ENCODE results near the gene PGLYRP4. TPM values are rescaled to one million over a fixed set of nuclear protein-coding genes. Genes with fewer than 3 reads are reported as not detected.

The PGLYRP4 gene
- total and polyA plus RNA-seq, 2 donors (not counting 1 experiment from before 2014, with no cell fraction given): not detected

GRCh38 chr1:153307221-153307600 lies 41.4 kb downstream of the PGLYRP4 start:
- CTCF ChIA-PET: interaction anchor here (0.7 kb wide), 1 partner anchor 9 kb away, joined by 3 read pairs; no protein-coding TSS in a partner anchor
- WGBS (ENCODE audit: insufficient coverage): 90% methylated on average over 10 of the region's 10 CpGs
- Mint-ChIP-seq H3K27me3 (peaks cover 34% of the 10 kb centered on the region), H3K4me1 (no peaks in the 10 kb centered on the region), H3K9me3 (ENCODE audit: insufficient read depth) (no peaks in the 10 kb centered on the region), H3K4me3 (no peak overlapping the region), H3K27ac (no peak overlapping the region)
- Histone ChIP-seq H3K4me2 (replicated peaks; ENCODE audit: low read depth, low read length, poor library complexity, severe bottlenecking) (no peak overlapping the region), H3K27me3 (replicated peaks in 1 of 4; ENCODE audit: control extremely low read depth in 1 of 4, control insufficient read depth in 3 of 4, insufficient read depth in 4 of 4, low read length in 3 of 4) (no peaks in the 10 kb centered on the region), H3K4me1 (ENCODE audit: control insufficient read depth in 2 of 2, insufficient read depth in 2 of 2, low read length in 2 of 2) (no peaks in the 10 kb centered on the region), H3K9ac (ENCODE audit: low read length) (no peak overlapping the region), H4K20me1 (ENCODE audit: control insufficient read depth, insufficient read depth, low read length, poor library complexity, severe bottlenecking) (no peaks in the 10 kb centered on the region), H2AFZ (ENCODE audit: insufficient read depth, low read depth, low read length, poor library complexity, severe bottlenecking) (no peak overlapping the region), H3K27ac (ENCODE audit: low read length in 2 of 2) (no peak overlapping the region), H3K36me3 (replicated peaks in 1 of 2; ENCODE audit: control extremely low read depth in 1 of 2, control insufficient read depth in 1 of 2, extremely low read depth in 1 of 2, insufficient read depth in 2 of 2, low read length in 1 of 2) (no peaks in the 10 kb centered on the region), H3K9me3 (ENCODE audit: control extremely low read depth in 1 of 3, control insufficient read depth in 2 of 3, insufficient read depth in 1 of 3, low read length in 2 of 3) (no peaks in the 10 kb centered on the region), H3K4me3 (ENCODE audit: control extremely low read depth in 1 of 5, extremely low read depth in 1 of 5, insufficient read depth in 1 of 5, low read depth in 2 of 5, low read length in 4 of 5) (no peak overlapping the region), H3K79me2 (ENCODE audit: control insufficient read depth, insufficient read depth, low read length) (no peaks in the 10 kb centered on the region)
- TF ChIP-seq EZH2 (IDR thresholded peaks at IDR 0.05; ENCODE audit: borderline replicate concordance, insufficient read depth, low read depth, low read length, poor library complexity, severe bottlenecking) (no peak), CTCF (IDR thresholded peaks at IDR 0.05) (no peak)
- intact Hi-C loops (cut with micrococcal nuclease): no loop called here
- ATAC-seq (ENCODE audit: low read depth) (no peak), DNase-seq (no peak)
- POLR2A ChIA-PET: no interaction called here

GRCh38 chr1:153306303-153307220 lies 42.1 kb downstream of the PGLYRP4 start:
- Histone ChIP-seq H2AFZ (ENCODE audit: insufficient read depth, low read depth, low read length, poor library complexity, severe bottlenecking) (no peak overlapping the region), H3K4me2 (replicated peaks; ENCODE audit: low read depth, low read length, poor library complexity, severe bottlenecking) (no peak overlapping the region), H3K36me3 (replicated peaks in 1 of 2; ENCODE audit: control extremely low read depth in 1 of 2, control insufficient read depth in 1 of 2, extremely low read depth in 1 of 2, insufficient read depth in 2 of 2, low read length in 1 of 2) (no peaks in the 10 kb centered on the region), H3K4me3 (ENCODE audit: control extremely low read depth in 1 of 5, extremely low read depth in 1 of 5, insufficient read depth in 1 of 5, low read depth in 2 of 5, low read length in 4 of 5) (no peak overlapping the region), H3K27me3 (replicated peaks in 1 of 4; ENCODE audit: control extremely low read depth in 1 of 4, control insufficient read depth in 3 of 4, insufficient read depth in 4 of 4, low read length in 3 of 4) (no peaks in the 10 kb centered on the region), H3K9ac (ENCODE audit: low read length) (no peak overlapping the region), H3K9me3 (ENCODE audit: control extremely low read depth in 1 of 3, control insufficient read depth in 2 of 3, insufficient read depth in 1 of 3, low read length in 2 of 3) (no peaks in the 10 kb centered on the region), H3K27ac (ENCODE audit: low read length in 2 of 2) (no peak overlapping the region), H4K20me1 (ENCODE audit: control insufficient read depth, insufficient read depth, low read length, poor library complexity, severe bottlenecking) (no peaks in the 10 kb centered on the region), H3K79me2 (ENCODE audit: control insufficient read depth, insufficient read depth, low read length) (no peaks in the 10 kb centered on the region), H3K4me1 (ENCODE audit: control insufficient read depth in 2 of 2, insufficient read depth in 2 of 2, low read length in 2 of 2) (no peaks in the 10 kb centered on the region)
- Mint-ChIP-seq H3K27ac (no peak overlapping the region), H3K9me3 (ENCODE audit: insufficient read depth) (no peaks in the 10 kb centered on the region), H3K4me1 (no peaks in the 10 kb centered on the region), H3K27me3 (peaks cover 31% of the 10 kb centered on the region), H3K4me3 (no peak overlapping the region)
- DNase-seq (no peak), ATAC-seq (ENCODE audit: low read depth) (no peak)
- intact Hi-C loops (cut with micrococcal nuclease): no loop called here
- 71% methylated on average over 14 of the region's 22 CpGs for WGBS (ENCODE audit: insufficient coverage)
- CTCF ChIA-PET: no interaction called here
- no peak for TF ChIP-seq EZH2 (IDR thresholded peaks at IDR 0.05; ENCODE audit: borderline replicate concordance, insufficient read depth, low read depth, low read length, poor library complexity, severe bottlenecking)
- TF ChIP-seq CTCF (IDR thresholded peaks at IDR 0.05): no peak
- POLR2A ChIA-PET: no interaction called here

All from B cell (primary cell).